Measurements from ENCODE around the gene CCNL2.

Gene CCNL2

DNA sequence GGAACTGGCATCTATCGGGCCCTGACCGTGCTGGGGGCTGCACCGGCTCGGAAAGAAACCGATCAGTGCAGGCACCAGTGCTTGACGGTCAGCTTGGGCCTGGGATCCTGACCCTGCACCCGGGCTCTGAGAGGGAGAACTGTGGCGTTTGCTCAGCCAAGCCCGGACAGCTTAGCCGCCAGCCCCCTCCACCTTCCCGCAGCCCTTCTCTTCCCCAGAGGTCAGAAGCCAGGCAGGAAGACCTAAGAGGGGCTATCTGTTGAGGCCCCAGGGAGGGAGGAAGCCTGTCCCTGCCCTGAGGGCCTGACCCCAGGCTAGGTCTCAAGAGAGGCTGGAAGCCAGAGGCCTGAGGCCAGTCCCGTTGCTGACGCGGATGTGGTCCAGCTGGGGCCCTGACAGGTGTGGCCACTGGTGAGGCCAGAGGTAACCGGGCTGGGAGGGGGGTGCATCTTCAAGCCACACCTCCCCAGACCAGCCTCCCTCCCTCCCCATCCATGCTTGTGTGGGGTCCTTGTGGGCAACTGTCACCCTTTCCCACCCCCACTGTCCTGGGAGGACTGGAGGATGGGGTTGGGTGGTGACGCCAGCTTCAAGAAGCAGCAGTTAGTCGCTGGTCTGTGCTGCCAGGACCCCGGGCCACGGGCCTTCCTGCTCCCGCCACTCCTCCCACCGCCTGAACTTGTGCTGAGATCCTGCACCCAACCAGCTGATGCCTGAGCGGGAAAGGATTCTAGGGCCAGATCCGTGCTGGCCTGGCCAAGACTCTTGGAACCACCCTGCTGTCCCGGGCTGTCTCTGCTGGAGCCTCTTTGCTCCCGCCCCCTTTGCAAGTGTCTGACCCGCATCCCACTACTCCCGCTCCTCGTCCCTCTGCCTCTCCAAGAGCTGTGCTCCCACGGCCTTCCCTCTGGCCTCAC is 47.4 kb downstream of the CCNL2 start:
- in situ Hi-C loops (cut with HindIII; ENCODE audit: low pct_ligation_motif_present, low pct_unique_long_range_greater_than_20kb, low sequenced_read_pairs) = no loop called here
- DNase-seq = no peak

DNA sequence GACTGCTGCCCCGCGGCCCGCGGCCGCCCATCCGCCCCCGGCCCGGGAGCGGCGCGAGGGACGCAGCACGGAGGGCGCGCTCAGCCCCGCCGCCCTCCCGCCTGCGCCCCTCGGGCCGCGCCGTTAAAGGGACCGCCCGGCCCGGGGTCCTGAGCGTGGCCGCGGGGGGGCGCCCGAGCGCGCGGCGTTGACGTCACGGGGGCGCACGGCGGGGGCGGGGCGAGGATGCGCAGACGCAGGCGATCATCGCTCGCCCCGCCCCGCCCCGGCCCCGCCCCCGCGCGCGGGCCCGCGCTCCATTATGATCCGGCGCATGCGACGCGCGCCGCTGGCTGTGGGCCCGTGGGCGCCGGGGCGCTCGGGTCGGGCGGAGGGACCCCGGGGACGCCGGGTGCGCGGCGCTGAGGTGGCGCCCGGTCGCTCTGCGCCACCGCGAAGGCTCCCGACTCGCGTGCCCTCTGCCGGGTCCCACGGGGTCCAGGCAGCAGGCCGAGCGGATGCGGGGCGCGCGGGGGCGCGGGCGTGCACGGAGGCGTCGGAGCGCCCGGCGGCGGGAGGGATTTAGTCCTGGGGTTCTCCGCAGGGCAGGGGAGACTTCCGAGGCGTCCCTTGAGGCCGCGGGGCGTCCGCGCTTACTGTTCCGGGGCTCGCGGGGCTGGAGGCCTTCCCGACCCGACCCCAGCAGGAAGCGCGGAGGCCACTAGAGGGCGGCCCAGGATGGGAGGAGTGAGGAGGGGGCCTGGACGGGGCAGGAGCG is 49.7 kb downstream of the CCNL2 start, which contains the start of gene DVL1:
Gene DVL1, minus strand, starts transcription at position 163 of the 757 bp plus-strand sequence. CDS start 353 bp downstream, outside the sequence.
- in situ Hi-C loops (cut with HindIII; ENCODE audit: low pct_ligation_motif_present, low pct_unique_long_range_greater_than_20kb, low sequenced_read_pairs) = no loop called here
- DNase-seq = peak; percentile 64

GRCh38 chr1:1348420-1349255 is 50.5 kb downstream of the CCNL2 start:
- in situ Hi-C loops (cut with HindIII; ENCODE audit: low pct_ligation_motif_present, low pct_unique_long_range_greater_than_20kb, low sequenced_read_pairs) = no loop called here
- peak; percentile 34 for DNase-seq

- in situ Hi-C loops (cut with HindIII; ENCODE audit: low pct_ligation_motif_present, low pct_unique_long_range_greater_than_20kb, low sequenced_read_pairs) = no loop called here
- no peak for DNase-seq
Measured at GRCh38 chr1:1347663-1348419, 51.3 kb downstream of the CCNL2 start.

DNA sequence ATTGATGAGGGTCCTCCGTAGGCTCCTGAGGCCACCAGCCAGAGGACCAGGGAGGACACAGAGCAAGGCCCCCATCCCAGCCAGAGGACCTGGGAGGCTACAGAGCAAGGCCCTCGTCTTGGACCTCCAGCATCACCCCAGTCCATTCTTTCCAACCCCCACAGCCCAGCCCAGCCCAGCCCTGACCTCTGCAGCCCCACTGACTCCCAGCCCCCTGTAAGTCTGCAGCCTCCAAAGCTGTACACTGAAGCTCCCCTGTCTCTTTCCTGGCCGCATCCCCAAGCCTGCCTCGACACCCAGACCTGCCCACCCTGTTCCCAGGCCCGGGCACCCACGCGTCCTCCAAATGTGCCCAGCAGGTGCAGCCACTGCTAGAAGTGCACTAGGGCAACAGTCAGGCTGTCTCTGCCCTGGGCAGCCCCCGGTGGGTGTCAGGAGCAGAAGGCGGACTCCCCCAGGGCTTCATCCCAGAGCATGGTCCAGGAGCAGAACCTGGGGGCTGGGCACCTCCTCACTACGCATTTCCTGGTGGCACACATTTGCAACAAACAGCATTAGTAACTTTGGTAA is 52.0 kb downstream of the CCNL2 start:
- no peak for DNase-seq
- in situ Hi-C loops (cut with HindIII; ENCODE audit: low pct_ligation_motif_present, low pct_unique_long_range_greater_than_20kb, low sequenced_read_pairs) = no loop called here

- in situ Hi-C loops (cut with HindIII; ENCODE audit: low pct_ligation_motif_present, low pct_unique_long_range_greater_than_20kb, low sequenced_read_pairs) = no loop called here
- no peak for DNase-seq
Measured at GRCh38 chr1:1346501-1346890, 52.6 kb downstream of the CCNL2 start.

DNA sequence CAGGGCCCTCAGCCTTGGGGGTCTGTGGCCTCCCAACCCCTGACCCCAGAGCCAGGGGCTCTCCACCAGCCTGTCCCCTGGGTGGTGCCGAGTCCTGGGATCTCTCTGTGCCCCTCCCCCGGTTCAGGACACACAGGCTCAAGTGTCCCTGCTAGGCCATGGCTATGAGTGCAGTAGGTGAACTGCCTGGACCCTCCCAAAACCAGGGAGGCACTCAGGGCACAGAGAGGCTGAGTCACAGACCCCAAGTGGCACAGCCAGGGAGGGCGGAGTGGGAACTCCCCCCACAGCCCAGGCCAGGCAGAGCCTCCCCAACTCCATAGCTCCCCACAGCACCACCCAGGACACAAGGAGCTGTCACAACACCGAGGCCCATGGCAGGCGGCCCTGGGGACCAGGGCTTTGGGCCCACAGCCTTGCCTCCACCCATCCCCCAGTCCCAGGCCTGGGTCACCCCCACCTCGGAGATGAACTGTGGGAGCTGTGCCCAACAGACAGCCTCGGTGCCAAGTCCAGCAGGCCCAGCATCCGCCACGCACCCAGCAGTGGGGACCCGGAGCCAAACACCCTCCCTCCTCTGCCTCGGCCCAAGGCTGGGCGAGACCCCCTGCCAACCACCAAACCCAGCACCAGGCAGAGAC is 53.2 kb downstream of the CCNL2 start:
- DNase-seq = no peak
- in situ Hi-C loops (cut with HindIII; ENCODE audit: low pct_ligation_motif_present, low pct_unique_long_range_greater_than_20kb, low sequenced_read_pairs) = no loop called here

DNA sequence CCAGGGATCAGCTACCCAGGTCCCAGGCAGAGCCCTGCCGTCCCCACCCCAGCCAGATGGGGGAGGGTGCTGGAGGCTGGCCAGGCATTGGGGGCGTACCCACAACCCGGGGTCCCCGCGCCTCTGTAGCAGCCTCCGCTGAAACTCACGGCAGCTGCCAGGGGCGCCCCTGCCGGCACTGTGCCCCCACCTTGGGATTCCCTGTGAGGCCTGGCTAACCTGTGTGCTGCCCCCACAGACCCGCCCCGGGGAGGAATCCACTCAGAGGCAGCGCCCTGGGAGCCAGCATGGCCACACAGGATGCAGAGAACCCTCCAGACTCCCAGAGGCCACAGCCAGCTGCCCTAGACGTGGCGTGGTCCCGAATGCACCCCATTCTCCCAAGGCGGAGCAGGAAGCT is 53.8 kb downstream of the CCNL2 start:
- DNase-seq = no peak
- in situ Hi-C loops (cut with HindIII; ENCODE audit: low pct_ligation_motif_present, low pct_unique_long_range_greater_than_20kb, low sequenced_read_pairs) = no loop called here

- peak; percentile 78 for DNase-seq
- in situ Hi-C loops (cut with HindIII; ENCODE audit: low pct_ligation_motif_present, low pct_unique_long_range_greater_than_20kb, low sequenced_read_pairs) = no loop called here
Measured at GRCh38 chr1:1344655-1345361, 54.3 kb downstream of the CCNL2 start.

- in situ Hi-C loops (cut with HindIII; ENCODE audit: low pct_ligation_motif_present, low pct_unique_long_range_greater_than_20kb, low sequenced_read_pairs) = no loop called here
- no peak for DNase-seq
Measured at GRCh38 chr1:1343811-1344421, 55.2 kb downstream of the CCNL2 start.

- no peak for DNase-seq
- in situ Hi-C loops (cut with HindIII; ENCODE audit: low pct_ligation_motif_present, low pct_unique_long_range_greater_than_20kb, low sequenced_read_pairs) = no loop called here
Measured at GRCh38 chr1:1342584-1343115, 56.5 kb downstream of the CCNL2 start.

- in situ Hi-C loops (cut with HindIII; ENCODE audit: low pct_ligation_motif_present, low pct_unique_long_range_greater_than_20kb, low sequenced_read_pairs) = no loop called here
- DNase-seq = no peak
Measured at GRCh38 chr1:1342061-1342562, 57.0 kb downstream of the CCNL2 start.

DNA sequence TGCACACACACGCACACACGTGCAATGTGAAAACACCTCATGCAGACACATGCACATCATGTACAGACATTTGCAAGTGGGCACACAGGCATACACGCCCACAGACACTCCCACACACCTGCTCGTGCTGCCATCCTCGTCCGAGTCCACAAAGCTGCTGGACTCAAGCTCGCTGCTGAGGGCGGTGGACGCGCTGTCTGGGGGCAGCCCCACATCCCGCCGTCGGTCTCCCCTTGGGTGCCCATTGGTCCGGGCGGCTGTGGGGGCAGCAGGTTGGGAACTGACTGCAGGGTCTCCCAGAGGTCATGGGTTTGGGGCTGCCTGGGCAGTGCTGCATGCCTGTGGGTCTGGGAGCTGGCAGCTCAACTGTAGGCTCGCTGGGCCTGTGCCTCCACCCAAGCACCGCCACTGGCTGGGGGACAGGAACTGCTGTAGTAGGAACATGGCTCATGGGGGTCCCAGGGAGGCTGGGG is 57.5 kb downstream of the CCNL2 start:
- in situ Hi-C loops (cut with HindIII; ENCODE audit: low pct_ligation_motif_present, low pct_unique_long_range_greater_than_20kb, low sequenced_read_pairs) = no loop called here
- DNase-seq = no peak

DNA sequence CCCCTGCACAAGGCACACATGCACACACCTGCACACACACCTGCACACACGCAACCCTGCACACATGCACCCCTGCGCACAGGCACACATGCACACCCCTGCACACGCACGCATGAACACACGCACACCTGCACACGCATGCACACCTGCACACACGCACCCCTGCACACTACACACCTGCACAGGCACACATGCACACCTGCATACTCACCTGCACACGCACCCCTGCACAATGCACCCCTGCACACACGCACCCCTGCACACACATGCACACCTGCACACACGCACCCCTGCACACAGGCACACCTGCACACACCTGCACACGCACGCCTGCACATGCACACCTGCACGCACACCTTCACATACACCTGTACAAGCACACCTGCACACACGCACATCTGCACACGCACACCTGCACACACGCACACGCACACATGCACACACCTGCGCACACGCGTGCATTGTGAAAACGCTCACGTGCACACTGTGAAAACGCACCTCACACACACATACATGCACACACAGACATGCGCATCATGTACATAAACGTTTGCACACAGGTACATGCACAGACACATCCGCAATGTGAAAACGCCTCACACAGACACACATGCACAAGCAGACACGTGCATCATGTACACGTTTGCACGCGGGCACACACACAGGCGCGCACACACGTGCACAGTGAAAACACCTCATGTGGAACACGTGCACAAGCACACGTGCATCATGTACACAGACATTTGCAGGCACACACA is 58.2 kb downstream of the CCNL2 start:
- in situ Hi-C loops (cut with HindIII; ENCODE audit: low pct_ligation_motif_present, low pct_unique_long_range_greater_than_20kb, low sequenced_read_pairs) = no loop called here
- no peak for DNase-seq

GRCh38 chr1:1340185-1340584 is 59.0 kb downstream of the CCNL2 start:
- in situ Hi-C loops (cut with HindIII; ENCODE audit: low pct_ligation_motif_present, low pct_unique_long_range_greater_than_20kb, low sequenced_read_pairs) = no loop called here
- no peak for DNase-seq

Measured in ACHN (cell line).